Prostate gland (tissue), 2 donors: ENCODE measurements around the gene HMGXB3.

Experiments
- CTCF ChIP-seq, 4 experiments: fragments of 200-600 bp in 2 of 4; fragments of 450-650 bp in 2 of 4; sonication (generic) in 2 of 4; IDR thresholded peaks; 1 replicate in 3 of 4; 2 replicates in 1 of 4; pipeline ENCODE4 v1.5.1; 2016 to 2019; ENCODE audit warnings: antibody characterized with exemption in 4 of 4, mild to moderate bottlenecking in 2 of 4, moderate library complexity in 2 of 4
- POLR2A ChIP-seq: fragments of 450-650 bp; IDR thresholded peaks from one replicate; pipeline ENCODE4 v1.6.1; 2016; ENCODE audit warnings: antibody characterized with exemption, mild to moderate bottlenecking
- POLR2AphosphoS5 ChIP-seq: sonication (generic); formaldehyde crosslinking; IDR thresholded peaks from one replicate; pipeline ENCODE4 v1.6.1; 2017; ENCODE audit warnings: antibody characterized with exemption

DNA sequence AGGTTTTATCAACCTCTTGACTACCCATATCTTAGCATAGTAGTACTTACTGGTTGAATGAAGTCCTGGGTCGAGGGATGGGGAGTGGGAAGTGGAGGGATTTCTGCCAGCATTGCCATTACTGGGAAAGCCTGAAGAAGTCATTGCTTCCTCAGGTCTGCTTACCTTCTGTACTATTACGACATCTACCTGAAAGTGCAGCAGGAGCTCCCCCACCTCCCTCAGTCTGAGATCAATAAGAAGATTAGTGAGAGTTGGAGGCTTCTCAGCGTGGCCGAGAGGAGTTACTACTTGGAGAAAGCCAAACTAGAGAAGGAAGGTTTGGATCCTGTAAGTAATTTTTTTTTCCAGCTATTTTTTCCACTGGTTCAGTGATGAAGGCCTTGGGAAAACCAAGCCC lies 5.8 kb downstream of the HMGXB3 start:
- TF ChIP-seq POLR2AphosphoS5 (no peak), CTCF (IDR thresholded peaks at IDR 0.05) (no peak), POLR2A (no peak)
